ENCODE results near the gene ZNRF3.

ZNRF3 gene

GRCh38 chr22:29002603-29003002, 119.2 kb downstream of the ZNRF3 start:
- TF ChIP-seq POLR2AphosphoS5 (IDR thresholded peaks at IDR 0.05; ENCODE audit: low read depth, low read length) (no peak), REST (IDR thresholded peaks at IDR 0.05; ENCODE audit: insufficient read depth in 1 of 2, low read depth in 2 of 2, low read length in 2 of 2) (no peak), SIN3A (IDR thresholded peaks at IDR 0.05; ENCODE audit: borderline replicate concordance, insufficient read depth, low read length) (no peak), FOXP2 (optimal IDR thresholded peaks at IDR 0.05; ENCODE audit: borderline replicate concordance, extremely low read depth, extremely low read length, insufficient read depth) (no peak), TAF1 (IDR thresholded peaks at IDR 0.05; ENCODE audit: borderline replicate concordance, insufficient read depth, low read length) (no peak)

GRCh38 chr22:29003552-29003951, 120.2 kb downstream of the ZNRF3 start:
- no peak for TF ChIP-seq TAF1 (IDR thresholded peaks at IDR 0.05; ENCODE audit: borderline replicate concordance, insufficient read depth, low read length)
- no peak for TF ChIP-seq SIN3A (IDR thresholded peaks at IDR 0.05; ENCODE audit: borderline replicate concordance, insufficient read depth, low read length)
- TF ChIP-seq POLR2AphosphoS5 (IDR thresholded peaks at IDR 0.05; ENCODE audit: low read depth, low read length) = no peak
- TF ChIP-seq FOXP2 (optimal IDR thresholded peaks at IDR 0.05; ENCODE audit: borderline replicate concordance, extremely low read depth, extremely low read length, insufficient read depth) = no peak
- TF ChIP-seq REST (IDR thresholded peaks at IDR 0.05; ENCODE audit: insufficient read depth in 1 of 2, low read depth in 2 of 2, low read length in 2 of 2) = no peak

GRCh38 chr22:29003975-29004646, 120.7 kb downstream of the ZNRF3 start:
- TF ChIP-seq SIN3A (IDR thresholded peaks at IDR 0.05; ENCODE audit: borderline replicate concordance, insufficient read depth, low read length) (no peak), REST (IDR thresholded peaks at IDR 0.05; ENCODE audit: insufficient read depth in 1 of 2, low read depth in 2 of 2, low read length in 2 of 2) (no peak), TAF1 (IDR thresholded peaks at IDR 0.05; ENCODE audit: borderline replicate concordance, insufficient read depth, low read length) (no peak), FOXP2 (optimal IDR thresholded peaks at IDR 0.05; ENCODE audit: borderline replicate concordance, extremely low read depth, extremely low read length, insufficient read depth) (no peak), POLR2AphosphoS5 (IDR thresholded peaks at IDR 0.05; ENCODE audit: low read depth, low read length) (no peak)

GRCh38 chr22:29004647-29005371, 121.4 kb downstream of the ZNRF3 start:
- TF ChIP-seq SIN3A (IDR thresholded peaks at IDR 0.05; ENCODE audit: borderline replicate concordance, insufficient read depth, low read length) (no peak), REST (IDR thresholded peaks at IDR 0.05; ENCODE audit: insufficient read depth in 1 of 2, low read depth in 2 of 2, low read length in 2 of 2) (no peak), POLR2AphosphoS5 (IDR thresholded peaks at IDR 0.05; ENCODE audit: low read depth, low read length) (no peak), FOXP2 (optimal IDR thresholded peaks at IDR 0.05; ENCODE audit: borderline replicate concordance, extremely low read depth, extremely low read length, insufficient read depth) (no peak), TAF1 (IDR thresholded peaks at IDR 0.05; ENCODE audit: borderline replicate concordance, insufficient read depth, low read length) (no peak)

All from PFSK-1 (cell line).